Right forelimb (tissue), 1 donor: ENCODE measurements around the gene TAF5.
"Not testable (repeated sequence)": the region's sequence is repeated elsewhere in the genome, so short reads cannot be mapped to it uniquely, and the experiment has no call there.

ENCODE experiments used
- DNase-seq: peaks from one replicate; pipeline ENCODE4 v3.0.0-alpha.2; 2018

TAF5 gene

GRCh38 chr10:103415581-103415980 lies 47.8 kb downstream of the TAF5 start:
- DNase-seq: no peak

- peak; percentile 64 for DNase-seq
Measured at GRCh38 chr10:103416436-103417147, 48.8 kb downstream of the TAF5 start.

- not testable (repeated sequence) for DNase-seq
Measured at GRCh38 chr10:103417148-103417469, 49.3 kb downstream of the TAF5 start.

- DNase-seq: no peak
Measured at GRCh38 chr10:103417601-103418000, 49.8 kb downstream of the TAF5 start.

GRCh38 chr10:103419101-103419500 lies 51.3 kb downstream of the TAF5 start:
- DNase-seq: no peak

GRCh38 chr10:103423748-103424147 lies 56.0 kb downstream of the TAF5 start:
- DNase-seq: no peak

- no peak for DNase-seq
Measured at GRCh38 chr10:103427866-103428265, 60.1 kb downstream of the TAF5 start.

- no peak for DNase-seq
Measured at GRCh38 chr10:103428989-103429643, 61.3 kb downstream of the TAF5 start.

GRCh38 chr10:103429647-103430046 lies 61.9 kb downstream of the TAF5 start:
- DNase-seq: no peak

GRCh38 chr10:103431902-103432301 lies 64.1 kb downstream of the TAF5 start:
- no peak for DNase-seq

GRCh38 chr10:103433858-103434257 lies 66.1 kb downstream of the TAF5 start:
- no peak for DNase-seq
